H1 (cell line): ENCODE results near the gene ZNF419. TPM values are rescaled to one million over a fixed set of nuclear protein-coding genes. Genes with fewer than 3 reads are reported as not detected.
"Not testable (repeated sequence)": the region's sequence is repeated elsewhere in the genome, so short reads cannot be mapped to it uniquely, and the experiment has no call there.

ENCODE experiments used
- CTCF ChIA-PET: fragments of 300-600 bp; sonication (Branson Sonifier 250); formaldehyde crosslinking; loops from one replicate; lab custom pipeline; 2021; ENCODE audit not compliant: partially characterized antibody; lab: Charles Lee
- POLR2A ChIA-PET: fragments of 300-600 bp; sonication (Branson Sonifier 250); formaldehyde crosslinking; loops from one replicate; lab custom pipeline; 2021; ENCODE audit warnings: inconsistent platforms; ENCODE audit not compliant: partially characterized antibody; lab: Charles Lee
- DNase-seq, 2 experiments: peaks; one replicate each; pipeline versions ENCODE4 v3.0.0 to v3.0.0-alpha.2; 2010 to 2022; ENCODE audit warnings: low spot score in 2 of 2, low read depth in 1 of 2, mixed read lengths in 1 of 2
- FAIRE-seq: peaks from 2 replicates; lab custom pipeline; 2011; peaks lifted over from hg19 to GRCh38; lab: Jason Lieb, UNC
- H2AFZ ChIP-seq: 2 replicates; pipeline ENCODE4 v1.8.1; 2012; ENCODE audit warnings: low read length, inconsistent platforms
- H2AK5ac ChIP-seq: 2 replicates; pipeline ENCODE4 v1.6.1; 2013; ENCODE audit warnings: low read depth, low read length
- H2BK120ac ChIP-seq: replicated peaks from 2 replicates; pipeline ENCODE3; 2013; ENCODE audit warnings: low read depth, low read length, inconsistent platforms
- H2BK12ac ChIP-seq: 2 replicates; pipeline ENCODE4 v1.6.1; 2013; ENCODE audit warnings: low read depth, low read length
- H2BK15ac ChIP-seq: 2 replicates; pipeline ENCODE4 v1.6.1; 2013; ENCODE audit warnings: low read length
- H2BK20ac ChIP-seq: 2 replicates; pipeline ENCODE4 v1.6.1; 2013; ENCODE audit warnings: low read length
- H2BK5ac ChIP-seq: 2 replicates; pipeline ENCODE4 v1.6.1; 2013; ENCODE audit warnings: low read depth, low read length
- H3K14ac ChIP-seq: 2 replicates; pipeline ENCODE4 v1.6.1; 2013; ENCODE audit warnings: inconsistent platforms; ENCODE audit not compliant: insufficient read length
- H3K18ac ChIP-seq: 2 replicates; pipeline ENCODE4 v1.6.1; 2013; ENCODE audit warnings: low read length; ENCODE audit errors: extremely low read depth
- H3K23ac ChIP-seq: 2 replicates; pipeline ENCODE4 v1.6.1; 2013; ENCODE audit warnings: inconsistent platforms; ENCODE audit not compliant: insufficient read length
- H3K23me2 ChIP-seq: 2 replicates; pipeline ENCODE4 v1.6.1; 2013; ENCODE audit warnings: low read depth, low read length
- H3K27ac ChIP-seq: 2 replicates; pipeline ENCODE4 v1.6.1; 2011; ENCODE audit warnings: low read depth, low read length, inconsistent platforms
- H3K27me3 ChIP-seq, 4 experiments: replicated peaks in 1 of 4; 1 replicate in 1 of 4; 2 replicates in 3 of 4; pipeline versions ENCODE4 v1.6.1 to v1.8.1; 2011 to 2013; ENCODE audit warnings: low read length in 3 of 4, mild to moderate bottlenecking in 3 of 4, inconsistent platforms in 2 of 4, mixed read lengths in 2 of 4, moderate library complexity in 1 of 4; ENCODE audit not compliant: control insufficient read depth in 3 of 4, insufficient read depth in 3 of 4; ENCODE audit errors: extremely low read depth in 1 of 4
- H3K36me3 ChIP-seq, 4 experiments: 2 replicates each; pipeline versions ENCODE4 v1.6.1 to v1.8.1; 2011 to 2013; ENCODE audit warnings: mild to moderate bottlenecking in 4 of 4, low read length in 3 of 4, moderate library complexity in 2 of 4, control low read depth in 1 of 4, inconsistent platforms in 1 of 4; ENCODE audit not compliant: insufficient read depth in 4 of 4, control insufficient read depth in 2 of 4
- H3K4ac ChIP-seq: replicated peaks from 2 replicates; pipeline ENCODE3; 2013; ENCODE audit warnings: low read length, low read depth, mixed read lengths, inconsistent platforms; ENCODE audit not compliant: insufficient read length
- H3K4me1 ChIP-seq, 4 experiments: replicated peaks in 1 of 4; 1 replicate in 1 of 4; 2 replicates in 3 of 4; pipeline versions ENCODE4 v1.6.1 to v1.8.1; 2011 to 2013; ENCODE audit warnings: low read length in 3 of 4, inconsistent platforms in 2 of 4, mixed read lengths in 1 of 4; ENCODE audit not compliant: insufficient read depth in 4 of 4, control insufficient read depth in 3 of 4
- H3K4me2 ChIP-seq, 2 experiments: 2 replicates each; pipeline versions ENCODE4 v1.6.1 to v1.8.1; 2011 to 2013; ENCODE audit warnings: low read depth in 2 of 2, low read length in 2 of 2, control low read depth in 1 of 2, inconsistent platforms in 1 of 2, mild to moderate bottlenecking in 1 of 2; ENCODE audit not compliant: insufficient read depth in 1 of 2
- H3K4me3 ChIP-seq, 4 experiments: fragments of 200-600, 300-600 bp in 1 of 4; sonication (generic), shearing (Covaris generic), sonication (Bioruptor Twin) in 1 of 4; 2 replicates each; pipeline versions ENCODE4 v1.5.1 to v1.8.1; 2011 to 2016; ENCODE audit warnings: low read length in 4 of 4, low read depth in 3 of 4, control low read depth in 2 of 4, inconsistent platforms in 2 of 4, mild to moderate bottlenecking in 2 of 4, mixed read lengths in 1 of 4, moderate library complexity in 1 of 4; ENCODE audit not compliant: insufficient read depth in 2 of 4; ENCODE audit errors: extremely low read depth in 1 of 4
- H3K56ac ChIP-seq: replicated peaks from 2 replicates; pipeline ENCODE3; 2013; ENCODE audit warnings: low read depth, mild to moderate bottlenecking, mixed read lengths, low read length, inconsistent platforms; ENCODE audit not compliant: insufficient read length
- H3K79me1 ChIP-seq: 2 replicates; pipeline ENCODE4 v1.6.1; 2013; ENCODE audit warnings: low read depth, low read length, control low read depth
- H3K79me2 ChIP-seq, 2 experiments: 2 replicates each; pipeline versions ENCODE4 v1.6.1 to v1.8.1; 2012 to 2013; ENCODE audit warnings: low read length in 2 of 2, mild to moderate bottlenecking in 2 of 2, inconsistent platforms in 1 of 2; ENCODE audit not compliant: insufficient read depth in 2 of 2, control insufficient read depth in 1 of 2
- H3K9ac ChIP-seq, 4 experiments: replicated peaks in 1 of 4; 1 replicate in 1 of 4; 2 replicates in 3 of 4; pipeline versions ENCODE4 v1.6.1 to v1.8.1; 2011 to 2013; ENCODE audit warnings: low read depth in 3 of 4, low read length in 3 of 4, control low read depth in 2 of 4, mild to moderate bottlenecking in 2 of 4, moderate library complexity in 2 of 4, inconsistent platforms in 1 of 4; ENCODE audit errors: extremely low read depth in 1 of 4
- H3K9me3 ChIP-seq, 2 experiments: 2 replicates each; pipeline versions ENCODE4 v1.6.1 to v1.8.1; 2012 to 2013; ENCODE audit warnings: mild to moderate bottlenecking in 2 of 2, moderate library complexity in 2 of 2, control low read depth in 1 of 2, inconsistent platforms in 1 of 2, low read depth in 1 of 2, low read length in 1 of 2, mixed read lengths in 1 of 2; ENCODE audit not compliant: insufficient read depth in 2 of 2
- H4K20me1 ChIP-seq, 2 experiments: replicated peaks in 1 of 2; 2 replicates each; pipeline versions ENCODE3 to v1.8.1; 2011 to 2013; ENCODE audit warnings: inconsistent platforms in 2 of 2, low read length in 2 of 2, mild to moderate bottlenecking in 1 of 2; ENCODE audit not compliant: insufficient read depth in 2 of 2, control insufficient read depth in 1 of 2
- H4K5ac ChIP-seq: 2 replicates; pipeline ENCODE4 v1.6.1; 2013; ENCODE audit warnings: low read length, low read depth, mixed read lengths, inconsistent platforms; ENCODE audit not compliant: insufficient read length
- H4K8ac ChIP-seq: 2 replicates; pipeline ENCODE4 v1.8.0; 2013; ENCODE audit warnings: mild to moderate bottlenecking, moderate library complexity, low read length, inconsistent platforms; ENCODE audit not compliant: insufficient read depth; ENCODE audit errors: extremely low read depth
- H4K91ac ChIP-seq: replicated peaks from 2 replicates; pipeline ENCODE3; 2013; ENCODE audit warnings: low read length, mixed read lengths, inconsistent platforms; ENCODE audit not compliant: insufficient read length
- ATF3 ChIP-seq: IDR thresholded peaks from 2 replicates; pipeline ENCODE4 v1.6.1; 2011; ENCODE audit warnings: low read depth, mild to moderate bottlenecking, low read length; ENCODE audit not compliant: insufficient read depth
- CBX5 ChIP-seq: fragments of 300-800, 300-1000 bp; sonication (generic); IDR thresholded peaks from 2 replicates; pipeline ENCODE4 v1.7.1; 2016; ENCODE audit warnings: antibody characterized with exemption, low read length, low read depth
- GABPA ChIP-seq: IDR thresholded peaks from 2 replicates; pipeline ENCODE4 v1.6.1; 2011; ENCODE audit warnings: mild to moderate bottlenecking, low read length, moderate library complexity, borderline replicate concordance; ENCODE audit not compliant: insufficient read depth
- SIN3A ChIP-seq, 2 experiments: IDR thresholded peaks in 1 of 2; conservative IDR thresholded peaks in 1 of 2; 2 replicates each; pipeline ENCODE4 v1.6.1; 2011 to 2012; ENCODE audit warnings: low read length in 2 of 2, improper control_type of control experiment in 1 of 2, low read depth in 1 of 2, mild to moderate bottlenecking in 1 of 2
- WGBS, 2 experiments: shearing (Covaris generic) in 1 of 2; methylation state at CpG; one replicate each; pipeline versions ENCODE4 v1.1.6 to v1.1.7; 2013 to 2015; ENCODE audit warnings: low lambda C conversion rate in 2 of 2, mixed read lengths in 2 of 2, inconsistent platforms in 1 of 2, low coverage in 1 of 2, missing lambda C conversion rate in 1 of 2; ENCODE audit not compliant: insufficient replicate concordance in 2 of 2, insufficient coverage in 1 of 2, insufficient read length in 1 of 2; ENCODE audit errors: extremely low coverage in 1 of 2, missing lambda C conversion rate in 1 of 2; 5-methylcytosine and 5-hydroxymethylcytosine counted together
- polyA plus RNA-seq, 7 experiments: library from polyadenylated mRNA; depleted of rRNA in 3 of 7; stranded (reverse) in 5 of 7; unstranded in 2 of 7; fragments of >200 nt in 5 of 7; fragments of 200-250 nt in 2 of 7; gene quantifications; 1 replicate in 5 of 7; 2 replicates in 1 of 7; 4 replicates in 1 of 7; pipeline versions ENCODE4 v1.2.1 to v1.2.3, GENCODE V29; 2011 to 2013; ENCODE audit warnings: missing spikeins in 2 of 7, mixed read lengths in 2 of 7
- total RNA-seq: library from RNA; stranded (reverse); fragmentation: NEBNext Ultra II Directional; extraction: Animal tissue kit (Norgen Biotek cat#: 25700); gene quantifications from 2 replicates; pipeline ENCODE4 v1.2.1, GENCODE V29; 2021

Gene ZNF419
- total and polyA plus RNA-seq, 2 of the 8 experiments (the other 6 are each of a cell fraction or from before 2014, with no cell fraction given), result 5.8 to 11.9 TPM

- peak; percentile 96 for TF ChIP-seq GABPA
- no peak for TF ChIP-seq CBX5
- TF ChIP-seq ATF3, result no peak
- TF ChIP-seq SIN3A (conservative IDR thresholded peaks at IDR 0.05 in 1 of 2, IDR thresholded peaks at IDR 0.05 in 1 of 2; ENCODE audit: low read depth in 1 of 2, low read length in 2 of 2), result peak in 1 of 2 experiments; percentile 17; a peak in 1 of 4 replicates
Measured at GRCh38 chr19:57477191-57478008, 10.2 kb upstream of the ZNF419 start, which contains the start of gene ZNF772 (continued).

DNA sequence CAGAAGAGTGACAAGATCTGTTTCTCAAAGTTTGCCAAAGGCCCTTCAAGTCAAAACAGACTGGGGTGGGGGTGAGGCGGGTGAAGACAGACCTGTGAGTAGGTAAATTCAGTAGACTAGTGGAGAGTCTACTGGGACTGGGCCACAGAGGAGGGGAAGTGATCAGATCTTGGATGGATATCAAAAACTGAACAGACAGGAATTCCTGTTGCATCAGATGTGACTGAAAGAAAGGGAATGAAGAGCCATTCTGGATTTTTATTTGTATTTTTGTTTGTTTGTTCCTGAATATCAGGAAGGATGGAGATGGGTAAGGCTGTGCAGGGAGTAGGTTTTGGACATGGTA lies 722 bp downstream of the ZNF419 start:
- H3K14ac ChIP-seq, H4K5ac ChIP-seq, DNase-seq, H2AFZ ChIP-seq, H2BK120ac ChIP-seq, H2AK5ac ChIP-seq, H3K23me2 ChIP-seq, H3K23ac ChIP-seq, H2BK15ac ChIP-seq, H4K20me1 ChIP-seq, H3K9me3 ChIP-seq, H3K56ac ChIP-seq, CTCF ChIA-PET, H2BK20ac ChIP-seq, H4K8ac ChIP-seq, H4K91ac ChIP-seq, H3K27ac ChIP-seq, H3K18ac ChIP-seq, H3K4ac ChIP-seq, H3K79me2 ChIP-seq, H3K4me1 ChIP-seq, H3K79me1 ChIP-seq, FAIRE-seq, H2BK12ac ChIP-seq, H3K27me3 ChIP-seq, H2BK5ac ChIP-seq: not testable (repeated sequence)
- WGBS, 2 experiments, result no CpG with 5 or more reads among the region's 1 CpG
- Histone ChIP-seq H3K4me2 (peak overlapping the region; percentile 80 to 90), H3K9ac (peak overlapping the region in 1 of 4 experiments; percentile 72; a peak in 2 of 7 replicates), H3K36me3 (peaks cover 2 to 27% (median 11%) of the 10 kb centered on the region in 4 experiments; a peak in 6 of 8 replicates), H3K4me3 (peak overlapping the region; percentile 38 to 91 (median 42); a peak in 6 of 8 replicates)
- POLR2A ChIA-PET, result interaction anchor here (0.9 to 4.1 kb wide), 5 partner anchors 10 to 193 kb away, joined by 3 to 20 read pairs (median 3); partner anchors contain the start of genes ZNF749 and ZNF773
